Stomach (tissue), 9 donors: ENCODE results near the gene TOR1B. TPM values are rescaled to one million over a fixed set of nuclear protein-coding genes. Genes with fewer than 3 reads are reported as not detected.

Source experiments
- DNase-seq, 2 donors: peaks; one replicate each; pipeline versions ENCODE4 v3.0.0 to v3.0.0-alpha.2; 2013 to 2019
- H3K27ac ChIP-seq, 5 donors: fragments of 200-600 bp in 4 of 5; sonication (generic) in 4 of 5; one replicate each; pipeline ENCODE4 v1.5.1; 2013 to 2019; ENCODE audit warnings: mild to moderate bottlenecking in 1 of 5, moderate library complexity in 1 of 5
- H3K27me3 ChIP-seq, 3 donors: fragments of 200-600 bp; sonication (generic); one replicate each; pipeline ENCODE4 v1.5.1; 2017 to 2019; ENCODE audit warnings: mixed run types in 1 of 3
- H3K36me3 ChIP-seq, 4 donors: fragments of 200-600 bp; sonication (generic); 1 replicate in 3 of 4; 2 replicates in 1 of 4; pipeline ENCODE4 v1.5.1; 2016 to 2019
- H3K4me1 ChIP-seq, 4 donors: fragments of 200-600 bp; sonication (generic); one replicate each; pipeline ENCODE4 v1.5.1; 2016 to 2019
- H3K4me3 ChIP-seq, 4 donors: fragments of 200-600 bp; sonication (generic) in 3 of 4; one replicate each; pipeline ENCODE4 v1.5.1; 2016 to 2019; ENCODE audit warnings: mild to moderate bottlenecking in 1 of 4
- H3K9me3 ChIP-seq, 4 donors: fragments of 200-600 bp; sonication (generic); one replicate each; pipeline ENCODE4 v1.5.1; 2016 to 2019
- EP300 ChIP-seq: sonication (generic); formaldehyde crosslinking; IDR thresholded peaks from one replicate; pipeline ENCODE4 v1.6.1; 2017; ENCODE audit warnings: antibody characterized with exemption
- POLR2A ChIP-seq, 4 donors: fragments of 450-650 bp; IDR thresholded peaks; one replicate each; pipeline ENCODE4 v1.6.1; 2016; ENCODE audit warnings: antibody characterized with exemption in 4 of 4, control low read depth in 2 of 4, mild to moderate bottlenecking in 1 of 4, moderate library complexity in 1 of 4
- POLR2AphosphoS5 ChIP-seq, 3 donors: sonication (generic); formaldehyde crosslinking; IDR thresholded peaks; one replicate each; pipeline ENCODE4 v1.6.1; 2016; ENCODE audit warnings: antibody characterized with exemption in 3 of 3
- WGBS, 5 donors: extraction: QIAGEN DNeasy Blood & Tissue Kit in 3 of 5; methylation state at CpG; one replicate each; pipeline versions ENCODE4 v1.1.5 to v1.1.7; 2013 to 2018; 5-methylcytosine and 5-hydroxymethylcytosine counted together
- intact Hi-C: fragments of 100-400 bp; cut with DNase I; formaldehyde crosslinking; loops from one replicate; pipeline ENCODE4 v1.15.1; 2023; ENCODE audit warnings: low total_unique reads
- polyA plus RNA-seq, 3 donors: library from polyadenylated mRNA; stranded (reverse); fragments of 200-250 nt; gene quantifications; one replicate each; pipeline ENCODE4 v1.2.3, GENCODE V29; 2013
- total RNA-seq, 5 donors: library from RNA; depleted of rRNA; stranded (reverse); fragments of >200 nt; gene quantifications; one replicate each; pipeline versions ENCODE4 v1.1.0 to v1.2.3, GENCODE V29; 2014 to 2016
- TF ChIP-seq, protein P1 (sequence below), 7 experiments: fragments of 450-650 bp in 4 of 7; fragments of 200-600 bp in 3 of 7; sonication (generic) in 3 of 7; IDR thresholded peaks; one replicate each; pipeline ENCODE4 v1.5.1; 2016 to 2019; ENCODE audit warnings: antibody characterized with exemption in 7 of 7, control low read depth in 2 of 7, mild to moderate bottlenecking in 1 of 7
- donor health status: healthy with polysubstance abuse.
- donor health status: Bipolar disorder and iron deficiency.
- donor health status: healthy.

TOR1B gene
- total and polyA plus RNA-seq, 8 donors: 4.7 to 151 (median 17.8) TPM

DNA sequence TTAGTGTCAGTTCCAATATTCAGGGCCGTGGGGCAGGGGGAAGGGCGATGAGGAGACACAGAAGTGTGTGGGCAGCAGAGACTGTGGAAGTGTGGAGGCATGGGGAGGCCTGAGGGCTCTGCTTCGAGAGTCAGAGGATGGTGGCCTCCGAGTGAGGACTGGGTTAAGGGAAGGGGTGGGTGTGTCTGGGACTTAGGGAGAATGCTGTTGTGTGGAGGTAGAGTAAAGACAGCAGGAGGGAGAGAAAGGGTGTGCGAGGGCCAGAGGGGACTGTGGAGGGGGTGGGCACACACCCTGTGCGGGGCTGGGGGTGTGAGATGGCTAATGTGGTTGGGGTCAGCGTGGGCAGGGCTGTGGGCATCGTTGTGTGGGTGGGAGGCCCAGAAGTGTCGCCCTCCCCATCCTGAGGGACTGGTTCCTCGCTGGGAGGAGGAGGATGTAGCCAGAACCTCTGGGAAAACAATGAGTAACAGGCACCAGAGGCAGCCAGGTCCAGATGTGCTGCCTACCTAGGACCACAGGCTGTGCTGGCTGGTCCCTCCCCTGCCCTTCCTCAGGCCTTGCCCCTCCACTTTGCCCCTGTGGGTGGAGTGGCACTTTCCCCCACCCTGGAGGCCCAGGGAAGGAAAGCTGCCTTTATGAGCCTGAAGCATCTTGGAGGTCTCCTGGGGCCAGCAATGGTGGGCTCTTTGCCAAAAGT, 36.5 kb downstream of the TOR1B start:
- Histone ChIP-seq H3K27me3 (no peaks in the 10 kb centered on the region), H3K4me1 (peaks cover 10 to 48% (median 29%) of the 10 kb centered on the region in 4 donors), H3K27ac (no peak overlapping the region), H3K36me3 (peaks cover 0 to 9% (median 7%) of the 10 kb centered on the region in 4 donors), H3K4me3 (no peak overlapping the region), H3K9me3 (no peaks in the 10 kb centered on the region)
- intact Hi-C loops: no loop called here
- WGBS, 5 donors: 66 to 78% (median 72%) methylated on average over 9 to 10 of the region's 10 CpGs
- no peak for TF ChIP-seq POLR2A (IDR thresholded peaks at IDR 0.05)
- no peak for TF ChIP-seq EP300
- TF ChIP-seq, protein P1, sequence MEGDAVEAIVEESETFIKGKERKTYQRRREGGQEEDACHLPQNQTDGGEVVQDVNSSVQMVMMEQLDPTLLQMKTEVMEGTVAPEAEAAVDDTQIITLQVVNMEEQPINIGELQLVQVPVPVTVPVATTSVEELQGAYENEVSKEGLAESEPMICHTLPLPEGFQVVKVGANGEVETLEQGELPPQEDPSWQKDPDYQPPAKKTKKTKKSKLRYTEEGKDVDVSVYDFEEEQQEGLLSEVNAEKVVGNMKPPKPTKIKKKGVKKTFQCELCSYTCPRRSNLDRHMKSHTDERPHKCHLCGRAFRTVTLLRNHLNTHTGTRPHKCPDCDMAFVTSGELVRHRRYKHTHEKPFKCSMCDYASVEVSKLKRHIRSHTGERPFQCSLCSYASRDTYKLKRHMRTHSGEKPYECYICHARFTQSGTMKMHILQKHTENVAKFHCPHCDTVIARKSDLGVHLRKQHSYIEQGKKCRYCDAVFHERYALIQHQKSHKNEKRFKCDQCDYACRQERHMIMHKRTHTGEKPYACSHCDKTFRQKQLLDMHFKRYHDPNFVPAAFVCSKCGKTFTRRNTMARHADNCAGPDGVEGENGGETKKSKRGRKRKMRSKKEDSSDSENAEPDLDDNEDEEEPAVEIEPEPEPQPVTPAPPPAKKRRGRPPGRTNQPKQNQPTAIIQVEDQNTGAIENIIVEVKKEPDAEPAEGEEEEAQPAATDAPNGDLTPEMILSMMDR (IDR thresholded peaks at IDR 0.05): no peak
- TF ChIP-seq POLR2AphosphoS5 (IDR thresholded peaks at IDR 0.05): no peak
- no peak for DNase-seq

DNA sequence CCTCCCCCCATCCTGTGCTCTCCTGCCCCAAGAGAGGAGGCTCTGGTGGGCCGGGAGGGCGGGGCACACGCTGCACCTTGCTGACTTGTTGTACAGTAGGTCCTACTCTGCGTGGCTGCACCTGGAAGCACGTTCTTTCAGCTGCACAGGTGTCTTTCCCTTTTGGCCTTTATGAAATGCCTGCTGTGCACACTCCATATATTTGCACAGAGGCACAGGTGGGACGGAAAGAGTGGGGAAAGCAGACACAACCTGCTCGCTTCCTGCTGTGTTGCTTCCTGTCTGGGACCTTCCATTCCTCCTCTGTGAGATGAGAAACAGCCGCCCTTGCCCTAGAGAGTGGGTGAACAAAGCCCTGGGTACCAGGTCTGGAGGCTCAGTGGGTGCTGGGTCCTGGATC, 37.0 kb downstream of the TOR1B start:
- 70 to 82% (median 76%) methylated on average over 8 of the region's 8 CpGs for WGBS, 5 donors
- peak in 1 of 2 donors; percentile 25 for DNase-seq

DNA sequence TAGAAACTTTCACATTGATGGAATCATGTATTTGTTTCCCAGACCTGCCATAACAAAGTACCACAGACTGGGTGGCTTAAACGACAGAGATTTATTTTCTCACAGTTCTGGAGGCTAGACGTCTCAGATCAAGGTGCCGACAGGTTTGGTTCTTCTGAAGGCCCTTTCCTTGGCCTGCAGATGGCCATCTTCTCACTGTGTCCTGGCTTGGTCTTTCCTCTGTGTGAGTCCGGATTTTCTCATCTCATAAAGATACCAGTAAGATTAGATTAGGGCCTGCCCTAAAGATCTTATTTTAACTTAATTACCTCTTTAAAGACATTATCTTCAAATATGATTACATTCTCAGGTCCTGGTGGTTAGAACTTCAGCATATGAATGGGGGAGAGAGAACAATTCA, 38.1 kb downstream of the TOR1B start:
- Histone ChIP-seq H3K27me3 (no peaks in the 10 kb centered on the region), H3K27ac (no peak overlapping the region), H3K4me1 (peaks cover 8 to 51% (median 25%) of the 10 kb centered on the region in 4 donors), H3K36me3 (peaks cover 0 to 9% (median 7%) of the 10 kb centered on the region in 4 donors), H3K4me3 (no peak overlapping the region), H3K9me3 (no peaks in the 10 kb centered on the region)
- no peak for TF ChIP-seq POLR2AphosphoS5 (IDR thresholded peaks at IDR 0.05)
- no peak for TF ChIP-seq EP300
- TF ChIP-seq, protein P1 (IDR thresholded peaks at IDR 0.05): no peak
- intact Hi-C loops: no loop called here
- peak in 1 of 2 donors; percentile 27 for DNase-seq
- WGBS, 5 donors: 60 to 66% (median 63%) methylated on average over 4 of the region's 4 CpGs

More for the DNA sequence above, 37.0 kb downstream of the TOR1B start:
- Histone ChIP-seq H3K27me3 (no peaks in the 10 kb centered on the region), H3K36me3 (peaks cover 0 to 9% (median 7%) of the 10 kb centered on the region in 4 donors), H3K4me1 (peaks cover 10 to 46% (median 29%) of the 10 kb centered on the region in 4 donors), H3K4me3 (no peak overlapping the region), H3K27ac (no peak overlapping the region), H3K9me3 (no peaks in the 10 kb centered on the region)
- TF ChIP-seq, protein P1 (IDR thresholded peaks at IDR 0.05): no peak
- TF ChIP-seq EP300 (no peak), POLR2AphosphoS5 (IDR thresholded peaks at IDR 0.05) (no peak), POLR2A (IDR thresholded peaks at IDR 0.05) (no peak)
- intact Hi-C loops: no loop called here

DNA sequence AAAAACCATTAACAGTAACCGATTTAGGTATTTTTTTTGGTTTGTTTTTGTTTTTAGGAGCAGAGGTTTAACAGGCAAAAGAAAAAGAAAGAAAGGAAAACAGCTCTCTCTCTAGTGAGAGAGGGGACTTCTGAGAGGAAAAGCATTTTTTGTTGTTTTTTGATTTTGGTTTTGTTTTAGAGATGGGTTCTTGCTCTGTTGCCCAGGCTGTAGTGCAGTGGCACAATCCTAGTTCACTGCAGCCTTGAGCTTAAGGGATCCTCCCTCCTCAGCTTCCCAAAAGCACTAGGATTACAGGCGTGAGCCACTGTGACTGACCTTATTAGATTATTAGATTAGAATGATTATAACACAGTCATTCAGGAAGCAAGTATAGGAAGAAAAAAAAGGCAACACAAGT, 42.4 kb downstream of the TOR1B start:
- TF ChIP-seq POLR2A (IDR thresholded peaks at IDR 0.05): no peak
- TF ChIP-seq, protein P1 (IDR thresholded peaks at IDR 0.05): no peak
- Histone ChIP-seq H3K36me3 (peaks cover 5 to 18% (median 15%) of the 10 kb centered on the region in 4 donors), H3K9me3 (no peaks in the 10 kb centered on the region), H3K4me3 (no peak overlapping the region), H3K4me1 (peaks cover 0 to 29% (median 1%) of the 10 kb centered on the region in 4 donors), H3K27ac (no peak overlapping the region), H3K27me3 (no peaks in the 10 kb centered on the region)
- 64 to 75% (median 70%) methylated on average over 2 of the region's 2 CpGs for WGBS, 5 donors
- no peak for DNase-seq
- intact Hi-C loops: no loop called here
